ENCODE data around the gene MACROD2. TPM values are rescaled to one million over a fixed set of nuclear protein-coding genes. Genes with fewer than 3 reads are reported as not detected.

MACROD2 gene
- total RNA-seq, 4 donors from 2014 or later: 4.0 to 14.1 (median 10.4) TPM

DNA sequence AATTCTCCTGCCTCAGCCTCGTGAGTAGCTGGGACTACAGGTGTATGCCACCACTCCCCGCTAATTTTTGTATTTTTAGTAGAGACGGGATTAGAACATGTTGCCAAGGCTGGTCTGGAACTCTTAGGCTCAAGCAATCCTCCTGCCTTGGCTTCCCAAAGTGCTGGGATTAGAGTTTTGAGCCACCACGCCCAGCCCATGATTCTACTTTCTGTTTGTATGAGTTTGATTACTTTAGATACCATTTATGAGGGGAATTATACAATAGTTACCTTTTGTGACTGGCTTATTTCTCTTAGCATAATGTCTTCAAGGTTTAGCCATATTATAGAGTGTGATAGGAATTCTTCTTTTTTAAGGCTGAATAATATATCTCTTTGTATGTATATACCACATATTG, 897.5 kb downstream of the MACROD2 start:
- peaks cover 0 to 2% (median 0%) of the 10 kb centered on the region in 4 donors for H3K9me3 ChIP-seq
- TF ChIP-seq, protein P1, sequence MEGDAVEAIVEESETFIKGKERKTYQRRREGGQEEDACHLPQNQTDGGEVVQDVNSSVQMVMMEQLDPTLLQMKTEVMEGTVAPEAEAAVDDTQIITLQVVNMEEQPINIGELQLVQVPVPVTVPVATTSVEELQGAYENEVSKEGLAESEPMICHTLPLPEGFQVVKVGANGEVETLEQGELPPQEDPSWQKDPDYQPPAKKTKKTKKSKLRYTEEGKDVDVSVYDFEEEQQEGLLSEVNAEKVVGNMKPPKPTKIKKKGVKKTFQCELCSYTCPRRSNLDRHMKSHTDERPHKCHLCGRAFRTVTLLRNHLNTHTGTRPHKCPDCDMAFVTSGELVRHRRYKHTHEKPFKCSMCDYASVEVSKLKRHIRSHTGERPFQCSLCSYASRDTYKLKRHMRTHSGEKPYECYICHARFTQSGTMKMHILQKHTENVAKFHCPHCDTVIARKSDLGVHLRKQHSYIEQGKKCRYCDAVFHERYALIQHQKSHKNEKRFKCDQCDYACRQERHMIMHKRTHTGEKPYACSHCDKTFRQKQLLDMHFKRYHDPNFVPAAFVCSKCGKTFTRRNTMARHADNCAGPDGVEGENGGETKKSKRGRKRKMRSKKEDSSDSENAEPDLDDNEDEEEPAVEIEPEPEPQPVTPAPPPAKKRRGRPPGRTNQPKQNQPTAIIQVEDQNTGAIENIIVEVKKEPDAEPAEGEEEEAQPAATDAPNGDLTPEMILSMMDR (IDR thresholded peaks at IDR 0.05): no peak
- TF ChIP-seq EP300 (IDR thresholded peaks at IDR 0.05) (no peak), POLR2A (IDR thresholded peaks at IDR 0.05) (no peak)
- DNase-seq (ENCODE audit: low spot score in 2 of 2): no peak
- no peaks in the 10 kb centered on the region for H3K27me3 ChIP-seq
- 88 to 99% methylated on average over 4 of the region's 4 CpGs for WGBS, 2 donors
- no peaks in the 10 kb centered on the region for H3K4me1 ChIP-seq
- no peaks in the 10 kb centered on the region for H3K36me3 ChIP-seq
- H3K27ac ChIP-seq: no peak overlapping the region
- H3K4me3 ChIP-seq: no peak overlapping the region

- H3K27me3 ChIP-seq: no peaks in the 10 kb centered on the region
- H3K4me1 ChIP-seq: no peaks in the 10 kb centered on the region
- TF ChIP-seq EP300 (IDR thresholded peaks at IDR 0.05): no peak
- TF ChIP-seq, protein P1 (IDR thresholded peaks at IDR 0.05): no peak
- no peak for TF ChIP-seq POLR2A (IDR thresholded peaks at IDR 0.05)
- H3K9me3 ChIP-seq: peaks cover 0 to 5% (median 0%) of the 10 kb centered on the region in 4 donors
- no peaks in the 10 kb centered on the region for H3K36me3 ChIP-seq
- no peak overlapping the region for H3K4me3 ChIP-seq
- no peak for DNase-seq (ENCODE audit: low spot score in 2 of 2)
- H3K27ac ChIP-seq: no peak overlapping the region
These were observed 901.3 kb downstream of the MACROD2 start for GRCh38 chr20:14896569-14896968.

DNA sequence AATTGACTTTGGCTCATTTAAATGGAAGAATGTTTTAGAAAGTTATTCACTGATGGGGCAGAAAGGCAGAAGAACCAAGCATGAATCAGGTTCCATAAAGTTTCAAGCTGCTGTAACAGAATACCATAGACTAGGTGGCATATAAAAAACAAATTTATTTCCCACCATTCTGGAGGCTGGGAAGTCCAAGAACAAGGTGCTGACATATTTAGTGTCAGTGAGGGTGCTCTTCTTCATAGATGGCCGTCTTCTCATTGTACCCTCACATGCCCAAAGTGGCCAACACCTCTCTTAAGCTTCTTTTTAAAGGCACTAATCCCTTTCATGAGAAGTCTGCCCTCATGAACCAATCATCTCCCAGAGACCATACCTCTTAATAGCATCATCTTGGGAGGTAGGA, 902.3 kb downstream of the MACROD2 start:
- TF ChIP-seq EP300 (IDR thresholded peaks at IDR 0.05) (no peak), POLR2A (IDR thresholded peaks at IDR 0.05) (no peak)
- TF ChIP-seq, protein P1 (IDR thresholded peaks at IDR 0.05): no peak
- WGBS, 2 donors: 89 to 92% methylated on average over 1 of the region's 1 CpG

GRCh38 chr20:14902432-14903089, 907.2 kb downstream of the MACROD2 start:
- Histone ChIP-seq H3K27me3 (no peaks in the 10 kb centered on the region), H3K9me3 (peaks cover 0 to 5% (median 0%) of the 10 kb centered on the region in 4 donors), H3K4me1 (no peaks in the 10 kb centered on the region), H3K27ac (no peak overlapping the region), H3K4me3 (no peak overlapping the region), H3K36me3 (no peaks in the 10 kb centered on the region)
- WGBS, 2 donors: 58 to 64% methylated on average over 4 of the region's 4 CpGs
- no peak for DNase-seq (ENCODE audit: low spot score in 2 of 2)
- TF ChIP-seq, protein P1 (IDR thresholded peaks at IDR 0.05): no peak
- TF ChIP-seq POLR2A (IDR thresholded peaks at IDR 0.05) (no peak), EP300 (IDR thresholded peaks at IDR 0.05) (no peak)

More for the DNA sequence above, 902.3 kb downstream of the MACROD2 start:
- Histone ChIP-seq H3K9me3 (peaks cover 0 to 5% (median 0%) of the 10 kb centered on the region in 4 donors), H3K36me3 (no peaks in the 10 kb centered on the region), H3K27ac (no peak overlapping the region), H3K4me1 (no peaks in the 10 kb centered on the region), H3K4me3 (no peak overlapping the region), H3K27me3 (no peaks in the 10 kb centered on the region)
- DNase-seq (ENCODE audit: low spot score in 2 of 2): no peak

DNA sequence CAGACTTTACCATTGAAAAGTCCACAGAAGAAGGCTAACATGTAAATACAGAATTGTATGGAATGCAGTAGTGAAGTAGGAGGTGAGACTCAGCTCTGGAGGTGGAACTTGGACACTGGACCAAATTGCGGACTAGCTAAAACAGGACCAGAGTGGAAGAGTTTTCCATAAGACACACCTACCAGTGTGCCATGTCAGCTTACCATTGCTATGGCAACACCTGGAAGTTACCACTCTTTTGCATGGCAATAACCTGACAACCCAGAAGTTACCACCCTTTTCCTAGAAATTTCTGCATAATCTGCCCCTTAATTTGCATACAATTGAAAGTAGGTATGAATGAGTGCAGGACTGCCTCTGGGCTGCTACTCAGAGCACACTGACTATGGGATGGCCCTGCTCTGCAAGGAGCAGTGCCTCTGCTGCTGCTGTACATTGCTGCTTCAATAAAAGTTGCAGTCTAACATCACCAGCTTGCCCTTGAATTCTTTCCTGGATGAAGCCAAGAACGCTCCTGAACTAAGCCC, 911.7 kb downstream of the MACROD2 start:
- Histone ChIP-seq H3K9me3 (no peaks in the 10 kb centered on the region), H3K4me1 (no peaks in the 10 kb centered on the region), H3K27me3 (no peaks in the 10 kb centered on the region), H3K27ac (no peak overlapping the region), H3K36me3 (no peaks in the 10 kb centered on the region), H3K4me3 (no peak overlapping the region)
- WGBS, 2 donors: 85 to 95% methylated on average over 2 of the region's 2 CpGs
- TF ChIP-seq, protein P1 (IDR thresholded peaks at IDR 0.05): no peak
- TF ChIP-seq POLR2A (IDR thresholded peaks at IDR 0.05) (no peak), EP300 (IDR thresholded peaks at IDR 0.05) (no peak)
- no peak for DNase-seq (ENCODE audit: low spot score in 2 of 2)

All from tibial nerve (tissue), 4 donors.